ENCODE data around the gene DLST.

GRCh38 chr14:74946659-74947281 lies 65.1 kb downstream of the DLST start:
- TF ChIP-seq CTCF (IDR thresholded peaks at IDR 0.05; ENCODE audit: low read length) (no peak; the same call in 1 of the 2 replicates), EZH2 (IDR thresholded peaks at IDR 0.05; ENCODE audit: borderline replicate concordance, low read length) (no peak)

Data from OCI-LY1 (cell line).